ENCODE measurements around the gene DSCAML1. TPM values are rescaled to one million over a fixed set of nuclear protein-coding genes. Genes with fewer than 3 reads are reported as not detected.

Gene DSCAML1, protein sequence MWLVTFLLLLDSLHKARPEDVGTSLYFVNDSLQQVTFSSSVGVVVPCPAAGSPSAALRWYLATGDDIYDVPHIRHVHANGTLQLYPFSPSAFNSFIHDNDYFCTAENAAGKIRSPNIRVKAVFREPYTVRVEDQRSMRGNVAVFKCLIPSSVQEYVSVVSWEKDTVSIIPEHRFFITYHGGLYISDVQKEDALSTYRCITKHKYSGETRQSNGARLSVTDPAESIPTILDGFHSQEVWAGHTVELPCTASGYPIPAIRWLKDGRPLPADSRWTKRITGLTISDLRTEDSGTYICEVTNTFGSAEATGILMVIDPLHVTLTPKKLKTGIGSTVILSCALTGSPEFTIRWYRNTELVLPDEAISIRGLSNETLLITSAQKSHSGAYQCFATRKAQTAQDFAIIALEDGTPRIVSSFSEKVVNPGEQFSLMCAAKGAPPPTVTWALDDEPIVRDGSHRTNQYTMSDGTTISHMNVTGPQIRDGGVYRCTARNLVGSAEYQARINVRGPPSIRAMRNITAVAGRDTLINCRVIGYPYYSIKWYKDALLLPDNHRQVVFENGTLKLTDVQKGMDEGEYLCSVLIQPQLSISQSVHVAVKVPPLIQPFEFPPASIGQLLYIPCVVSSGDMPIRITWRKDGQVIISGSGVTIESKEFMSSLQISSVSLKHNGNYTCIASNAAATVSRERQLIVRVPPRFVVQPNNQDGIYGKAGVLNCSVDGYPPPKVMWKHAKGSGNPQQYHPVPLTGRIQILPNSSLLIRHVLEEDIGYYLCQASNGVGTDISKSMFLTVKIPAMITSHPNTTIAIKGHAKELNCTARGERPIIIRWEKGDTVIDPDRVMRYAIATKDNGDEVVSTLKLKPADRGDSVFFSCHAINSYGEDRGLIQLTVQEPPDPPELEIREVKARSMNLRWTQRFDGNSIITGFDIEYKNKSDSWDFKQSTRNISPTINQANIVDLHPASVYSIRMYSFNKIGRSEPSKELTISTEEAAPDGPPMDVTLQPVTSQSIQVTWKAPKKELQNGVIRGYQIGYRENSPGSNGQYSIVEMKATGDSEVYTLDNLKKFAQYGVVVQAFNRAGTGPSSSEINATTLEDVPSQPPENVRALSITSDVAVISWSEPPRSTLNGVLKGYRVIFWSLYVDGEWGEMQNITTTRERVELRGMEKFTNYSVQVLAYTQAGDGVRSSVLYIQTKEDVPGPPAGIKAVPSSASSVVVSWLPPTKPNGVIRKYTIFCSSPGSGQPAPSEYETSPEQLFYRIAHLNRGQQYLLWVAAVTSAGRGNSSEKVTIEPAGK (N-terminal part only)
- 0.89 TPM for total RNA-seq

DNA sequence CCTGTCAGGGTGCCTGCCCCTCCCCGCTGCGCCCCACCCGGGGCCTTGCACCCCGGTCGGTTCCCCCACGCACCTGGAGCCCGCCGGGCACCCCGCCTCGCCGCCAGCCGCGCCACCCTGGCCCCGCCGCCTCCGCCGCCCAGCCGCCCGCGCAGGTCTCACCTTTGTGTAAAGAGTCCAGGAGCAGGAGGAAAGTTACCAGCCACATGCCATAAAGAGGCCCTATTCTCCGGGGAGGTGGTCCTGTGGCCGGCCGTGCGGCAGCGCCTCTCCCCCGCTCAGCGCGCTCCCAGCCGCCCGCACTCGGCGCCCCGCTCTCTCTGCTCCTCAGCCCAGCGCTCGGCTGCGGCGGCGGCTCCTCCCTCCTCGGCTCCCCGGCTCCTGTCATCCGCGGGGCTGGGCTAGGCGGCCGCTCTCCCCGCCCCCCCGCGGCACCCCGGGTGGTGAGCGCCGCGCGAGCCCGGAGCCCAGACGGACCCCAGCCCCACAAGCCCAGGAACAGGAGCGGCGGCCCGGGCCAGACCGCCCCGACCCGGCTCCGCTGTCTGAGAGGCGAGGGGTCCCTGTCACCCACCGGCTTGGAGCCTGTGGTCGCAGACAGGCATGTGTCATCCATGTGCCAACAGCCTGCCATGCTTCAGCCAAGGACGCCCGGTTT lies at the start of gene DSCAML1:
Gene DSCAML1 (minus strand): TSS at position 345 of the 658 bp plus-strand sequence. CDS start 137 bp downstream, at position 208.
- no peak for DNase-seq

DNA sequence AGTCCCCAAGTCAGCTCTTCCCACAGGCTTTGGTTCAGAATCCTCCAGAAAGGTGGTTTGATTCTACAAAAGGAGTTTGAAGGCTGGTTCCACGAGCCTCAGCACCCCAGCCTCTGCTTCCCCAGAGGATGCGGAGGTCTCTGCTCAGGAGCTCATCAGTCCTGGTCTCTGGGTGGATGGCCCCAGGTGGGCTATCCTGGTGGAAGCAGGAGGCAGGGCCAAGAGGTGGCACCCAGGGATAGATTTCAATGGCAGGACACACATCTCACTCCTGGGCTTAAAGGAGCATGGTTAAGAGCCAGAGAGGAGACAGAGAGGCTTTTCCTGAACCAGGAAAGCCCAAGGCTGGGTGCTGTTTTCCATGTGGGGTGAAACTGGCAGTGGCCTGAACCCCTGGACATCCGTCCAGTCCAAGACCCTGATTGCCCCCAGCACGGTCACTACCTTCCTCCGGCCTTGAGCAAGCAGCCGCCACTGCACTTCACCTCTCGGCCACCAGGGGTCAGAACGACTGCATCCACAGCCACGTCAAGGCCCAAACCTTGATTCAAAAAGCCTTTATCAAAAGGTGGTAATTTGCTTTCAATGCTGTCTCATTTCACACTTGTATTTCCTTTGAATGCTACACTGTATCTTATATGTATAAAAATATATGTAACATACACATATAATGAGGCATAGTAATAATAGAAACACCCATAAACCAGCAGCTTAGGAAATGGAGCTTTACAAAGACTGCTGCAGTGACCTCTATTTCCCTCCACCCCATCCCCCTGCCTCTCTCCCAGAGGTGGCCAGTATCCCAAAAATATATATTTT lies 46.9 kb upstream of the DSCAML1 start:
- peak; percentile 37 for DNase-seq

DNA sequence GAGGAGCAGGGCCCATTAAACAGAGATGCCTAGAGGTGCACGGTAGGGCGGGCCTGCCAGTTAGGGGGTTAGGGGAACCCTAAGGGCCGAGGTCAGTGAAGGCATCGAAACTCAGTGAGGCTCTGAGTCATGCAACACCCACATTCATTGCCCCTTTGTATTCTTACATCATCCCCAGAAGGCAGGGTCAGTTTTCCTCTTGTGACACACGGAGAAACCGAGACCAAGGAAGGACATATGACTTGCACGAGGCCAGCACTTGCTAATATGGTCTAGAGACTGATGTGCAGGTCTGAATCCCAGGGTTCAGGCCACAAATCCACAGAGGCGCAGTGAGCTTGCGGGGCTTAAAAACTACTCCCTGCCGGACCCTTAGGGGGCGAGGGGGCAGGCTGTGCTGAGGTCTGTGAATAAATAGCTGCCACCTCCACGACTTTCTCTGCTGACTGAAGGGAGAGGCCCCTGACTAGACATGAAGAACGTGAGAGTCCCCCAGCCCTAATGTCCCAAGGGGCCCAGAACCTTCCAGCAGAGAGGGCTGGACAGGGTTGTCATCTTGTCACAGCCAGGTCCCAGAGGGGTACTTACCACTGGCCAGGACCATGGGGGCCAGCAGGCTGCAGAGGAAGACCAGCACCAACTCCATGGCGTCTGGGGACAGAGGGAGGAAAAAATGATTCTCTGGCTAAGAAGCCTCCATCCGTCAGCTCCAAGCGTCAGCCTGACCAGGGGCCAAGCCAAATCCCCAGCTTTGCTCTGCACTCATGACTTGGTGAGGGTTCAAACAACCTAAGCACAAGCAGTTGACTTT lies 45.3 kb upstream of the DSCAML1 start:
- DNase-seq, result no peak

DNA sequence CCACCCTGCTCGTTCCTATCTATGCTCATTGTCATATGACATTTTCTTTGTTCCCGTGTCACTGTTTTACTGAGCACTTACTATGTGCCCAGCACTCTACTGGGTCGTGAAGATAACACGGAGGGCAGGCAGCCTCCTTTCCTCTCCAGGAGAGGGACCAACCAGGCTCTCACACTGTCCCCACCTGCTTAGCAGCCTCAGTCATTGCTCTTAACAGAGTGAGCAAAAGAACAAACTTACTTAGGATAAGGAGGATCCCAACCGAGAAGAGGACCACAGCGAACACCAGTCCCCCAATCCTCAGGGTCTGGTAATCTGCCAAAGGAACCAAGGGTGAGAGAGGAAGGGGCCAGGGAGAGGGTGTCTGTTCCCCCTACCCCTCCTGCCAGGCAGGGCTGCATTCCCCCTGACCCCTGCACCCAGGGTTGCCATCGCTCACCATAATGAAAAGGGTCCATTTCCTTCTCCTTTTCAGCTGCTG lies 44.6 kb upstream of the DSCAML1 start:
- no peak for DNase-seq

DNA sequence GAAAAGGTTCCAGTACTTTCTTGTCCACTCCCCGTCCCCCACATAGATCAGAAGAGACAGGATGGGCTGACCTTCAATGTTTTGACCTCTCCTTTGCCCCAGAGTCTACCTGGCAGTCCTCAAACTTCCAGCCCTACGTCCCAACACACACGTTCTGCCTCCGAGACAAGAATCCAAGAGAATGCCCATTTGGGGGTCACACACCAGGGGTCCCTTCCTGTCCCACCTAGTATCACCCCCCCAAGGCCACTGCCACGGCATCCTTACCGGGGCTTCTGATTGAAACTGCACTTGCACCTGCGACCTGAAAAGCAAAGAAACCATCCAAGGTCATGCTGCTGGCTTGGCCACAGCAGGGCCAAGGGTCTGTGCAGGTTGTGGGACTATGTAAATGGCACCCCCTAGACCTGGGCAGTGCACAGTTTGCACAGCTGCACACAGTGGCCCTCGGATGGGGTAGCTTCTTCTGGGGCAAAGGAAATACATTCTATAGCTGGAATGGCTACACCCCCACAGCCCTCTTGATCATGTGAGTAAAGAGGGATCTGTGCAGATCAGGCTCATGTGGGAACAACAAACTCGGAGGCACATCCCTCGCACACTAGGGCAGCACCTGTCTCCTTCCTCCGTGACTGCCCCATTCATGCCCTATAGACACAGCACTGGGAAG lies 44.0 kb upstream of the DSCAML1 start:
- no peak for DNase-seq

DNA sequence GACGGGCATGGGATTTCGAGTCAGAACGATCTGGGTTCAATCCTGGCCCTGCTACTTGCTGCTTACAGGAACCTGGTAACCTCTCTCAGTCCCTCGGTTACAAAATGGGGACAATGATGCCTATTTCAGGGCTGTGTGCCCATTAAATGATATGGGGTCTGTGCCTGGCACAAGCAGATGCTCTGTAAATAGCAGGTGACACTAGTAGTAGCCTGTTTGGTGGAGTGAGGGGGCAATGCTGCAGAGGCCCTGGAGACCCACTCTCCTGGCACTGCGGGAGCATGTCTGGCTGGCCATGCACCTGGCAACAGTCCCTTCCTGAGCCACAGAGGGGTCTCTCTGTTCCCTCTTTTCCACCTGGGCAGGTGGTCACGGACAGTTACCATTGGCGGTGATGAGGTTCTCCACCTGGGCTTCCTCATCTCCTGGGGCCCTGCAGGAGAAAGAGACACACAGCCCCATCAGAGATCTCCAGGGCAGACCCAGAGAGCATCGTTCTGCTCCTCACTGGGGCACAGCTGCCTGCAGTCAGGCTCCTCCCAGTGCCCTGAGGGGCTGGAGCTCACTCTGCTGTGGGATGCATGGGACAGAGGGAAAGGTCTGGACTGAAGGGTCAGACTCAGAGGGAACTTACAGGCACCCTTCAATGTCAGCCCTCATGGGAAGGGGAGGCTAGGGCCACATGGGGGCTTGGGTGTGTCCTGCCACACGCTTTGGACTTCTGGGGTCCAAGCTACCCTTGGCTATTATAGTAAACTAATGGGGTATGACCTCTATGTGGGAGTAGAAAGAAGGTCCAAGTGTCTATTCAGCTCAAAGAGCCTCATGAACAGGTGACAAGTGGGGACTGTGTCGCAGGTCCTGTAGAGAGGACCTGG lies 43.2 kb upstream of the DSCAML1 start:
- no peak for DNase-seq

DNA sequence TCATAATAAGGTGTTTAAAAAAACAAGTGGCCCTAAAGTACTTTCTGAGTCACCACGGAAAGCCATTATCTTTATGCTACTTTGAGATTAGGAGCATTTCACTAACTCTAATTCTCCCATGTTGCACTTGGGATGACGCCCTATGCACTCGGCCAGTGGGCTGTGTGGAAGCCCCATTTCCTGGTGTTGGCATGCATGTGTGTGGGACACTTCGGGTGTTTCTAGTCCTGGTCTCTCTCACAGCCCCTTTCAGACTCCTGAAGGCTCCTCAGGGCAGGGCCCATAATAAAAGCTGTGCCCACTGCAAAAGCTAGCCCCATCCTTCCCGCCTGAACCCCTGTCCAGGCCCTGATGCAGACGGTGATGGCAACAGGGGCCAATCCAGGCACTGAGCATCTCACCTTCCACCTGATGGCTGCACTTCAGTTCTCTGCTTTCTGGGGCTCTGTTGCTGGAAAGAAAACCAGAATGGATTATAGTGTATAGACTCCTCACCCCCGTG lies 42.4 kb upstream of the DSCAML1 start:
- no peak for DNase-seq

DNA sequence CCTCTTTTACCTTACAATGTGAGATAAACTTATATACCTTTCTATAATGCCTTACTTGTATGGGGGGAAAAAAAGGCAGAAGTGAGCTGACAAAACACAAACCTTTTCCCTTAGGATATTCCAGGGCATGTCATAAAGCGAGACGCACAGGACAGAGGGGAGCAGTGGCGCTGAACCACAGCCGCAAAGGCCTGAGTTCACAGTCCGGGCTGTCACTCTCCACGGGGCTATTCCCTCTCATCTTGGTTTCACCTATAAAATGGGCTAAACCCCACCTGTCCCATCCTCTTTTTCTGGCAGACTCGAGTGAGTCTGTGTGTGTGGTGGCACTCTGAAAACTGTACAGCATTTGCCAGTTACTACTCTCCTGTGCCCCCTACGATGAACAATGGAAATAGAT lies 41.9 kb upstream of the DSCAML1 start:
- no peak for DNase-seq

DNA sequence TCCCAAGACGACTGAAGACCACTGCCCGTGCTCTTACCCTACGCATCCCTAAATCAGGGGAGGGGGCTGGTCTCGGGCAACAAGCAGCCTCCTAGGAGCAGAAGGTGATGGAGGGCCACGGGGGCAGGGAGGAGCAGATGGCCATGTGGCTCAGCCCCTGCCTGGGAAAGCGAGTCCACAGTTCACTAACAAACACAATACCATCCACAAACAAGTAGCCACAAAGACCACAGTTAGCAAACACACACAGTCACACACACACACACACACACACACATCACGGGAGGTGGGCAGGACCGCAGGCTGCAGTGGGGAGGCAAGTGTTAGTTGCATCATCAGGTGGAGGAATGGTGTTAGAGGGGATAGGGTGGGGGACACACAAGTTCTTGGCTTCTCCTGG lies 40.8 kb upstream of the DSCAML1 start:
- DNase-seq, result no peak

DNA sequence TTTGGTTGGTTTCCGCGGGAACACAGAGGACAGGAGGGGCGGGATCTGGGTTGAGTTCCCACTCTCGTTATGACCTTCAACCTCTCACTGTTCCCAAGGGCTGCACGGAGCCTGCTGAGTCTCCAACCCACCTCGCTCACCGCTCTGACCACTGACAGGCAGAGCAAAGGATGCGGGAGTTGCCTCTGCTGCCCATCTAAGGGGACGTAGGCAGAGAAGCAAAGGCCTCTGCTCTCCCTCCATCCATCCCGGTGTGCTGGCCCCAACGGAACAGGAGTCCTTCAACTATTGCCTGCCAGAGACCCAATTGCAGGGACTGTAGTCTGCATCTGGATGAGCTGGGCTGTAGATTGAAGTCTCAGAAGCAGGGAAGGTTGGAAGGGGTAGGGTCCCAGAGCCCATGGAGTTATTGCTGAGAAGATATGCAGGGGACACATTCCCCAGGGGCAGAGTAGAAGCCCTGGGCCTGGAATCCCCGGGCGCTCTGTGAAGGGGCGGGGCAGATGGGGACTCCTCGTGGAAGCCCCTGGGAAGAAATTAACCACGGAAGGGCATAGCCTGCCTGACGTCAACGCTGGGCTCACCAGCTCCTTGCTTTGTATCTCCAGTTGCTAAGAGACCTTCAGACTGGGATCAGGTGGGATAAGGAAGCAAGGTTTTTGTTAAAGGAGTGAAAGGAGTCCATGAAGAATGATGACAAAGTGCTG lies 40.2 kb upstream of the DSCAML1 start:
- no peak for DNase-seq

DNA sequence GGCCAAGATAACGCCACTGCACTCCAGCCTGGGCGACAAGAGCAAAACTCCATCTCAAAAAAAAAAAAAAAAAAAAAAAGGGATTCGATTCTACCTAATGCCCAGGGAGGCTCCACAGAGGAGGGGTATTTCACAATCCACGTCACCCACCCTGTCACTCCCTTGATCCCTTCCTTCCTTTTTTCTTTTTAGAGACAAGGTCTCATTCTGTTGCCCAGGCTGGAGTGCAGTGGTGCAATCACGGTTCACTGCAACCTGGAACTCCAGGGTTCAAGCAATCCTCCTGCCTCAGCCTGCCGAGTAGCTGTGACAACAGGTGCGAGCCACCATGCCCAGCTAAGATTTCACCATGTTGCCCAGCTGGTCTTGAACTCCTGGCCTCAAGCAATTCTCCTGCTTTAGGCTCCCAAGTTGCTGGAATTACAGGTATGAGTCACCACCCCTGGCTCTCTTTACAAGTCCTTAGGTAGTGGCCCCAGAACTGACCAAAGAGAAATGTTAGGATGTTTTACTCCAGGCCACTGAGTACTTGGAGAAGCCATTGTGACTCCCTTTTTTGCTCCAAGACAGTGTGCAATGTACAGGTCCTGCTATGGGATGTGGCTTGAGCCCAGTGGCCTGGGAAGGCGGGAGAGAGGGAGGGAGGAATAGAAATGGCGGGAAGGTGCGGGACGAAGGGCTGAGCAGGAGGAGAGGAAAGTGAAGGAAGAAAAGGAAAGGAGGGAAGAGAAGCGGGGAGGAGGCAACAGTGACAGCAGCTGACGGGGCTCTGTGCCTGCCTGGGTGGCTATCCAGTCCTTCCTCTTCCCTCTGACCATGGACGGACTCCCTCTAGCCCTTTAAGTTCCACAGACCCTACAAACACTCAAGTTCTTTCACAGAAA lies 39.3 kb upstream of the DSCAML1 start:
- DNase-seq, result no peak

DNA sequence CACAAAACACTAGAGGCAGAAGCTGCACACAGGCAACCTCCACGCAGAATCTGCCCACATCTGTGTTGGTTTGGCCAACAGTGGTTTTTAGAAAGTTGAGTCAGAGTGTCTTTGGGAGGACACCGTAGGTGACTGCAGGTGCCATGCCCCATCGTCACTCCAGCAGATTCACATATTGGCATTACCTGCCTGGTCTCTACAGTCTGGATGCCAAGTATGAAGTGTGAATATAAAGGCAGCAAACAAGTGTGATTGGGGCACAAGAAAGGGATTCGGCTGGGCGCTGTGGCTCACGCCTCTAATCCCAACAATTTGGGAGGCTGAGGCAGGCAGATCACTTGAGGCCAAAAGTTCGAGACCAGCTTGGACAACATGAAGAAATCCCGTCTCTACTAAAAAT lies 38.6 kb upstream of the DSCAML1 start:
- DNase-seq, result no peak

DNA sequence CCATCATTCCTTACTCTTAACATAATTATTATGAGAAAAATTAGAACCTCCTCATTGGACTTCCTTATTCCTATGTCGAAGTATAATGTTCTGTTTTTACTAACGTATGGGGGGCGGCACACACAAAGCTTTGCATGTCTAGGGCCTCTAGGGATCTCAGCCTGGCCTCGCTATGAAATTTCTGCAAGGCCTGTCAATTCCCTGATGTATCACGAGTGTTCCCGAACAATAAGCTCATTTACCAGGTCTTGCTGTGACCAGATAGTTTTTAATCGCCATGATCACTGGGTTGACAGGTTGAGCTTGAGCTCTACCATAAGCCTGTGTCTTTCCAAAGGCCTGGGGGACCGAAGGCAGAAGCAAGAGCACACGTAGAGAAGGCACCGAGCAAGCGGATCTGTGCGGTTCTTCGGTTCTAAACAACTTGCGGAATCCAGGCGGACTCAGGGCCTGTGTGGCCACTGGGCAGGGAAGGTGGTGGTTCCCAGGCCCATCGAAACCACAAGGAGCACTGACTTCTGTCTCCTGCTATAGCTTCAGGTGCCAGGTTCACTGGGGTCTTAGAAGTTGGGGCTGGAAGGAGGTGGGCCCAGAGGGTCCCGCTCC lies 37.9 kb upstream of the DSCAML1 start:
- no peak for DNase-seq

DNA sequence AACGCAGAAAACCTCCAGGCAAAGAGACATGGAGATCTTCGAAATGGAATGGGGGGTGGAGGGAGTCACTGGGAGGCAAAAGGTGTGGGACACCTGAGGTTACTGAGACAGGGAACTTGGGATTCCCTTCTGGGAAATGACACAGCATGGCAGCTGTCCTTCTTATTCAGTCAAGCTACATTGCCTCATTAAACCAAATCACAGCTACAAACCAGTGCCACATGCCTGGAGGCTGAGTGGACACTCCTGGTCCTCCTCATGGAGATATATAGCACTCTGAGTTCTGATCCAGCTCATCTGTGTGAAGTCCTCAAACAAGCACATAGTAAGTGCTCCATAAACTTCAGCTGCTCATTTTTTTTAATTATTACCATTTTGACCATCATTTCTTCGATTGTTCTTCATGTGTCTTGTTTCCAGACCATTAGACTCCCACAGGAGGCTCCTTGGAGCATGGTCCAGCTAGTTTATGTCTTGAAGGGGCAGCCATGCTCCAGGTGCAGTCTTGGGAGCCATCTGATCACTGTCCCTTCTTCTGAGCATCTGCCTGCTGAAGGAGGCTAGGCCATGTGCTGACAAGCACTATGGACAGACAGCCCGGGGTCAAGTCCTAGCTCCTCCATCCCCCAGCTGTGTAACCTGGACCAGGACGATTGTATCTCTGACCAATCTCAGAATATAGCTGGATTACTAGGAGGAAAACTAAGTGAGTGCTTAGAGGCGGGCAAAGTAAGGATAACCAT lies 37.2 kb upstream of the DSCAML1 start:
- no peak for DNase-seq

DNA sequence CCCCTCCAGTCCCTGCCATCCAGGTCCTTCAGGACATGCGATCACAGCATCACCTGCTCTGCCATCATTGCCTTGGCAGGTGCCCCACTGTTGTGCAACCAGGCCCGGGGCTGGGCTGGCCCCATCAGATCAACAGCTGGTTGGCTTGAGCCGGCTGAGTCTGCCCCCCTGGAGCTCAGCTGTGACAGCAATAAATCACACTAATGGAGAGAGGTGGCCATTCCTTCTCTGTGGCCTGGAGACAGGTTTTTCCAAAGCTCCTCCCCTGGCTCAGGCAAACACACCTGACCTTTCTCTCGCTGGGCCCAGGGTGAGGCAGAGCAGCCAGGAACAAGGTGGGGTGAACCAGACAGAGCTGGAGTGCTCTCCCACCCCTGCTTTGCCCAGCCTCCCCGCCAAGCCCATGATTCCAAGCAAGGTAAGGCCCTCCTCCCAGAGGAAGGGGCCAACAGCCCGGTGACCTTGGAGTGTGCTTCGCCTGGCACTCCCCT lies 36.4 kb upstream of the DSCAML1 start:
- no peak for DNase-seq

All from skin of body (tissue), 2 donors.